Measurements from ENCODE around the gene LSR.

LSR gene

GRCh38 chr19:35298561-35298972 is 49.8 kb downstream of the LSR start:
- CTCF ChIA-PET: no interaction called here
- DNase-seq (ENCODE audit: extremely low spot score): no peak
- no peak for TF ChIP-seq CTCF (IDR thresholded peaks at IDR 0.05; ENCODE audit: control extremely low read depth, extremely low read depth, low read depth, missing control alignments)
- POLR2A ChIA-PET: no interaction called here

- TF ChIP-seq CTCF (IDR thresholded peaks at IDR 0.05; ENCODE audit: control extremely low read depth, extremely low read depth, low read depth, missing control alignments): no peak
- ChIA-PET CTCF (no interaction called here), POLR2A (no interaction called here)
- DNase-seq (ENCODE audit: extremely low spot score): no peak
These were observed 50.9 kb downstream of the LSR start for GRCh38 chr19:35299523-35300338.

- no peak for TF ChIP-seq CTCF (IDR thresholded peaks at IDR 0.05; ENCODE audit: control extremely low read depth, extremely low read depth, low read depth, missing control alignments)
- CTCF ChIA-PET: no interaction called here
- DNase-seq (ENCODE audit: extremely low spot score): no peak
- POLR2A ChIA-PET: no interaction called here
These were observed 51.5 kb downstream of the LSR start for GRCh38 chr19:35300339-35300649.

GRCh38 chr19:35301961-35302360 is 53.2 kb downstream of the LSR start:
- CTCF ChIA-PET: interaction anchor here (1.2 to 2.0 kb wide), 2 partner anchors 12 to 161 kb away, joined by 3 to 6 read pairs; no protein-coding TSS in a partner anchor
- TF ChIP-seq CTCF (IDR thresholded peaks at IDR 0.05; ENCODE audit: control extremely low read depth, extremely low read depth, low read depth, missing control alignments): no peak
- DNase-seq (ENCODE audit: extremely low spot score): no peak
- POLR2A ChIA-PET: interaction anchor here (0.5 kb wide), 1 partner anchor 162 kb away, joined by 8 read pairs; no protein-coding TSS in a partner anchor

GRCh38 chr19:35302446-35302845 is 53.6 kb downstream of the LSR start:
- no peak for DNase-seq (ENCODE audit: extremely low spot score)
- POLR2A ChIA-PET: interaction anchor here (0.5 to 0.6 kb wide), 2 partner anchors 162 to 293 kb away, joined by 3 to 8 read pairs; no protein-coding TSS in a partner anchor
- no peak for TF ChIP-seq CTCF (IDR thresholded peaks at IDR 0.05; ENCODE audit: control extremely low read depth, extremely low read depth, low read depth, missing control alignments)
- CTCF ChIA-PET: interaction anchor here (1.2 to 2.0 kb wide), 2 partner anchors 12 to 161 kb away, joined by 3 to 6 read pairs; no protein-coding TSS in a partner anchor

- no peak for TF ChIP-seq CTCF (IDR thresholded peaks at IDR 0.05; ENCODE audit: control extremely low read depth, extremely low read depth, low read depth, missing control alignments)
- CTCF ChIA-PET: interaction anchor here (2.0 kb wide), 1 partner anchor 11 kb away, joined by 6 read pairs; no protein-coding TSS in a partner anchor
- POLR2A ChIA-PET: no interaction called here
- DNase-seq (ENCODE audit: extremely low spot score): no peak
These were observed 54.6 kb downstream of the LSR start for GRCh38 chr19:35303357-35303915.

Data from GM10248 (cell line).